ENCODE measurements around the gene ACBD6.
"Not testable (repeated sequence)": the region's sequence is repeated elsewhere in the genome, so short reads cannot be mapped to it uniquely, and the experiment has no call there.

Gene ACBD6

GRCh38 chr1:180488661-180489060, 13.7 kb downstream of the ACBD6 start:
- DNase-seq: no peak

GRCh38 chr1:180486092-180486491, 16.3 kb downstream of the ACBD6 start:
- no peak for DNase-seq

GRCh38 chr1:180484490-180484889, 17.9 kb downstream of the ACBD6 start:
- DNase-seq: no peak

- DNase-seq: peak; percentile 6
Observed at GRCh38 chr1:180482425-180483275, 19.7 kb downstream of the ACBD6 start.

DNA sequence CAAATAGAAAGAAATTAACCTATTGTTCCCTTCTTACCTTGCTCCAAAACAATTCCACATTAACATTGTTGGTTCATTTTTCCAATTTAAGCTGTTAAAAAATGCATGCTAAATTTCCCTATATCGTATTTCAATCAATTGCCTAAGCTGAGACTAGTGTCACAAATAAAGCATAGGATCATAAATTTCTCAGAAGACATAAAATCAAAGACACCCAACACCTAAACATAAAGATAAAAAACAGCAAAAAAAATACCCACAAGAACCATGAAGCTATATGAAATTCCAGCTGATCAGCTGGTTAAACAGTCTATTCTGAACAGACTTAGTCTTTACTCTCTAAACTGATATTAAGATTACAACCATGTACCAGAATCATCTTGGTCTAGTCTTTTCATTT, 32.3 kb downstream of the ACBD6 start:
- DNase-seq: no peak

DNA sequence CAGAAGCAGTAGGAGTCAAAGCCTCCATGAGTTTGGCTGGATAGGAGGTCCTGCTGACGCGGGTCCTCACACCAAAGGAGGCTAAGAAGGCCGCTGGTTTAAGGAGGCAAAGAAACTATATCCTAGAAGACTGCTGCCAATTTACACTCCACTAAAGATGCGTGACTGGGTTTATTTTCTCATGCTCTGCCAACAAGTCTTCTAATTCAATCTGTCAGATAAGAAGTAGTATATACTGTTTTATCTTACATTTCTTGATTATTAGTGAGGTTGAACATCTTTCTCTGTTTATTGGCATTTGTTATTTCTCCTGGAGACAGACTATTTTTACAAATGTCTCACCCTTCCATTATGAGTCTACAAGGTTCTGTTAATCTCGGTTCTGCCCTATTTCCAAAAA, 34.1 kb downstream of the ACBD6 start:
- no peak for DNase-seq

- DNase-seq: no peak
Observed at GRCh38 chr1:180462102-180462501, 40.3 kb downstream of the ACBD6 start.

- DNase-seq: not testable (repeated sequence)
Observed at GRCh38 chr1:180461682-180462081, 40.7 kb downstream of the ACBD6 start.

DNA sequence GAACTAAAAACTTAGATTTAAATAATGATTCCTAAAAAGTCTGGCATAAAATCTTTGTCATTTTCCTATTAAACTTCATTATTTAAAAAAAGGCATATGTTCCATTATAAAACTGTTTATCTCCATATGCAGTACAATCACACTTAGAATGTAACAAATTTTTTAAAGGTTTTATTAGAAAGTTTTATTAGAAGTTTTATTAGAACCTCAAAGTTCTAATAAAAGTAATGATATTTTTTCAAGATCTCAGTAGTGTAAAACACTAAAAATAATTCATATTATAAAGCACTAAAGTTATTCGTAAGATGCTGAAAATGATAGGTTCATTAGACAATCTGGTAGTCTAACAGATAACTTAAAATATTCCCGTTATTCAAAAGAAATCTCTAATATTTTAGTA, 43.6 kb downstream of the ACBD6 start:
- DNase-seq: no peak

DNA sequence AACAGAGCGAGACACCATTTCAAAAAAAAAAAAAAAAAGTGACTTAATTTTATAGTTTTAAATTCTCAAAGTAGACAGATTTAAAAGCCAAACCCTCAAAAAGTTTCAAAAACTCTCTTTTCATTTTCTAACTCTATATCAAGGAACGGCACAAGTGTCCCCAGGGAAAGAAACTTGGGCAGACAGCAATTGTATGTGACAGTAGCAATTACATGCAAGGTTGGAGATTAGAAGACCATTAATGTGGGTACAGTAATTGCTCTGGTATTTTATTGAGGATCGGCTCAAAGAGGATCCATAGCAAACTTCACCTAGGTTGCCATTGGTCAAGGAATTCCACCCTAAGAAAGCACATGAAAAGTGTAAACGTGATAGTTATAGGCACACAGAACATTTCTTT, 46.2 kb downstream of the ACBD6 start:
- DNase-seq: no peak

- no peak for DNase-seq
Observed at GRCh38 chr1:180451504-180451903, 50.9 kb downstream of the ACBD6 start.

GRCh38 chr1:180444522-180444921, 57.9 kb downstream of the ACBD6 start:
- no peak for DNase-seq

DNA sequence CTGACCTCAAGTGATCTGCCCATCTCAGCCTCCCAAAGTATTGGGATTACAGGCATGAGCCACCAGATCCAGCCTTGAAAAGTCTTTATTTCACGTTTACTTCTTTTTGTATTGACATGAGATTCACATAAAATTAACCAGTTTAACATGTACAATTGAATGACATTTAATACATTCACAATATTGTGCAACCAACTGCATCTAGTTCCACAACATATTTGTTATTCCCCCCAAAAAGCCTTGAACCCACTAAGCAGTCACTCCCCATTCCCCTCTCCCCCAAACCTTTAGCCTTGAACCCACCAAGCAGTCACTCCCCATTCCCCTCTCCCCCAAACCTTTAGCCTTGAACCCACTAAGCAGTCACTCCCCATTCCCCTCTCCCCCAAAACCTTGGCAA, 62.0 kb downstream of the ACBD6 start:
- no peak for DNase-seq

DNA sequence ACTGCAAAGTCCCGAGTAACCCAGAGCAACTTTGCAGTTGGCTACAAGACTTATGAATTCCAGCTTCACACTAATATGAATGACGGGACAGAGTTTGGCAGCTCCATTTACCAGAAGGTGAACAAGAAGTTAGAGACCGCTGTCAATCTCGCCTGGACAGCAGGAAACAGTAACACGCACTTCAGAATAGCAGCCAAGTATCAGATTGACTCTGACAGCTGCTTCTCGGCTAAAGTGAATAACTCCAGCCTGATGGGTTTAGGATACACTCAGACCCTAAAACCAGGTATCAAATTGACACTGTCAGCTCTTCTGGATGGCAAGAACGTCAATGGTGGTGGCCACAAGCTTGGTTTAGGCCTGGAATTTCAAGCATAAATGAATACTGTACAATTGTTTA, 66.8 kb downstream of the ACBD6 start:
- no peak for DNase-seq

- DNase-seq: no peak
Observed at GRCh38 chr1:180433873-180434272, 68.5 kb downstream of the ACBD6 start.

- DNase-seq: no peak
Observed at GRCh38 chr1:180431683-180432082, 70.7 kb downstream of the ACBD6 start.

DNA sequence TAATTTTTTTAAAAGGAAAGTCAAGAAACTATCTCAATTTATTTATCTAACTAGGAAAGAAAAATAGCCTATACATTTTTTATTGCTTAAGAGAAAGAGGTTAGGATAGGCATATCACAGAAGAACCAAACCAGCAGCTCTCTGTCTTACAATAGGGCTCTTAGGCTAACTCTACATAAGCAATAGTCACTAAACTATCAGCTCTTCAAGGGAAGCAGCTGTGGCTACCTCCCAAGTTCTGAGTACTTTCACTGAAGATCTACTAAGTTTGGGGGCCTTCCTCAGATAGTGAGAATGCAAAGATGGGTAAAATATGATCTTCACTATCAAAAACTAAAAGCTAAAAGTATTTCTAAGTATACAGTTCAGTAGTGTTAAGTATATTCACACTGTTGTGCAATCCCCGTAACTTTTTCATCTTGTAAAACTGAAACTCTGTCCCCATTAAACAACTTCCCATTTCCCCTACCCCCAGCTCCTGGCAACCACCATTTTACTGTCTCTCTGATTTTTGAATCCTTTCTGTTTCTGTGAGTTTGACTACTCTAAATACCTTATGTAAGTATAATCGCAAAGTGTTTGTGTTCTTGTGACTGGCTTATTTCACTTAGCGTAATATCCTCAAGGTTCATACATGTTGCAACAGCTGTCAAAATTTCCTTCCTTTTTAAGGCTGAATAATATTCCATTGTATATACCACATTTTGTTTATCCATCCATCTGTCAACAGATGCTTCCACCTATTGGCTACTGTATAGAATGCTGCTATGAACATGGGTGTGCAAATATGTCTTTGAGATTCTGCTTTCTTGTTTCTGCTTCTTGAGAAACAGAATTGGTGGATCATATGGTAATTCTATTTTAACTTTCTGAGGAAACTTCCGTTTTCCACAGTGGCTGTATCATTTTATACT, 73.3 kb downstream of the ACBD6 start:
- DNase-seq: no peak

- DNase-seq: no peak
Observed at GRCh38 chr1:180425952-180426351, 76.4 kb downstream of the ACBD6 start.

GRCh38 chr1:180424848-180425457, 77.4 kb downstream of the ACBD6 start:
- DNase-seq: peak; percentile 10

GRCh38 chr1:180421614-180422013, 80.8 kb downstream of the ACBD6 start:
- no peak for DNase-seq

DNA sequence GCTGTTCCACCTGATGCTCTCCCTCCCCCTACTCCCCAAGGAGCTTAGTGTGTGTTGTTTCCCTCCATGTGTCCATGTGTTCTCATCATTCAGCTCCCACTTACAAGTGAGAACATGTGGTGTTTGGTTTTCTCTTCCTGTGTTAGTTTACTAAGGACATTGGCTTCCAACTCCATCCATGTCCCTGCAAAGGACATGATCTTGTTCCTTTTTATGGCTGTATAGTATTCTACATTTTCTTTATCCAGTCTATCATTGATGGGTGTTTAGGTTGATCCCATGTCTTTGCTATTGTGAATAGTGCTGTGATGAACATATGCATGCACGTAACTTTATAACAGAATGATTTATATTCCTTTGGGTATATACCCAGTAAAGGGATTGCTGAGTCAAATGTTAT, 81.2 kb downstream of the ACBD6 start:
- not testable (repeated sequence) for DNase-seq

DNA sequence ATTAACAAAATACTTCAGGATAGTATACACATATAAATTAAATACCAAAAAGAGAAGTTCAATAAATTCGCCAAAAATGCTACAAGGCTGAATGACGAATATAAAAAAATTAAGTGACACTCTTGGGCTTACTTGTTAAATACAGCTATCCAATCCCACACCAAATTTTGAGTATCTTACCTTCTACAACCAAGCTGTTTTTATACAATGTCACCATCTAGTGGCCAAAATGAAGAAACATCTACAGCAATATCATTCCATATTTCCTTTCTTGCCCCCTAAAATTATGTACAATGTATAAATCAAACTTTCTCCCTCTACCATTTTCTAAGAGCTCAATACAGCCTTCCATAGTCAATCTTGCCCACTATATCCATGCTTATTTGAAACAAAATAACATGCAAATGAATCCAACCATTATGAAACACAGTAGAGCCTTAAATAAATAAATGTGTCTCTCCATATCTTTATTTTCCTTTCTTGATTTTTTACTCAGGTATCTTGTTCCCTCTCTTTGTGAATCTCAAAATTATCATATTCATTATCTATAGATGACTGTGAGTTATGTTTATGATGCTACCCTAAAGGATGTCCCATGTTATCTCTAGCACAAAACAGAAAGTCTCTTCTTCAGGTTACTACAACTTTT, 86.3 kb downstream of the ACBD6 start:
- peak; percentile 11 for DNase-seq

DNA sequence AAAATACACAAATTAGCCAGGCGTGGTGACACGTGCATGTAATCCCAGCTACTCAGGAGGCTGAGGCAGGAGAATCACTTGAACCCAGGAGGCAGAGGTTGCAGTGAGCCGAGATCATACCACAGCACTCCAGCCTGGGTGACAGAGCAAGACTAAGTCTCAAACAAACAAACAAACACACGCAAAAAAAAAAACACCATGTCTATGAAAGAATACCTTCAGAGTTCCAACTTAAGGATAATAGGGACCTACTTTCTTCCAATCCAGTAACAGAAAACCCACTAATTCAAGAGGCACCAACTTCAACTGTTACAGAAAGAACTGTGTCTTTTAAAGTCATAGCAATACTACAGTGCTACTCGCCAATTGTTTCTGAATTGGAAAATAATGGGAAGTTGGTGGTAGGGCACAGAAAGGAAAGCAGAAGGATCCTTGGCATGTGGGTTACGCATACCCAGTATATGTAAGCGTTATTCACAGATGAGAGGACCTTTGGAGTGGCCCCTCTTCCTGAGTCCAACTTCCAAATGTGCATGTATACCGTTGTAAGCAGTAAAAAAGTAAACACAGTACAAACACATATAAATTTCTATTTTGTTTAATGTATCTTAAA, 87.0 kb downstream of the ACBD6 start:
- DNase-seq: no peak
